ENCODE results near the gene ACAD11. TPM values are rescaled to one million over a fixed set of nuclear protein-coding genes. Genes with fewer than 3 reads are reported as not detected.

Gene ACAD11
- total and polyA plus RNA-seq, 9 of the 15 experiments (the other 6 are each of a cell fraction or from before 2014, with no cell fraction given) = 1.3 to 8.4 (median 4.0) TPM

- no peak overlapping the region for H3K9ac ChIP-seq (ENCODE audit: insufficient read depth in 1 of 2, low read depth in 2 of 2, low read length in 2 of 2)
- H4K20me1 ChIP-seq (replicated peaks; ENCODE audit: control insufficient read depth, insufficient read depth, low read length) = no peaks in the 10 kb centered on the region
- ATAC-seq (no peak), DNase-seq (ENCODE audit: extremely low read depth in 1 of 4, low spot score in 3 of 4) (no peak), FAIRE-seq (no peak)
- 19% methylated on average over 2 of the region's 2 CpGs for WGBS (ENCODE audit: insufficient coverage, low coverage, missing lambda C conversion rate)
- H3K79me2 ChIP-seq (ENCODE audit: control insufficient read depth, insufficient read depth, low read length) = no peaks in the 10 kb centered on the region
- no peak overlapping the region for H2AFZ ChIP-seq (ENCODE audit: low read depth, low read length)
- no peak overlapping the region for H3K27ac ChIP-seq (ENCODE audit: extremely low read depth, low read depth, low read length)
- H3K4me1 ChIP-seq (replicated peaks in 1 of 2; ENCODE audit: control insufficient read depth in 2 of 2, insufficient read depth in 2 of 2, low read length in 2 of 2) = no peaks in the 10 kb centered on the region; a peak in 1 of 5 replicates
- BruUV-seq (replicated peaks) = no TSS peak
- H3K4me3 ChIP-seq = no peak overlapping the region
- intact Hi-C loops (cut with micrococcal nuclease) = no loop called here
- H3K9me3 ChIP-seq (replicated peaks; ENCODE audit: control insufficient read depth, insufficient read depth, low read depth, low read length) = no peaks in the 10 kb centered on the region
- H3K4me2 ChIP-seq (ENCODE audit: insufficient read depth, low read length) = no peak overlapping the region
- CTCF ChIA-PET (ENCODE audit: low intra/inter-chr PET ratio) = no interaction called here
- H3K36me3 ChIP-seq (ENCODE audit: control insufficient read depth, insufficient read depth, low read length) = no peaks in the 10 kb centered on the region
- H3K27me3 ChIP-seq (ENCODE audit: control insufficient read depth in 2 of 2, insufficient read depth in 2 of 2, low read length in 2 of 2) = no peaks in the 10 kb centered on the region
- no peaks in the 10 kb centered on the region for H3K9me1 ChIP-seq (ENCODE audit: control insufficient read depth, insufficient read depth, low read length)
- in situ Hi-C loops (cut with MboI) = no loop called here
- POLR2A ChIA-PET = interaction anchor here (0.7 kb wide), 1 partner anchor 60 kb away, joined by 3 read pairs; no protein-coding TSS in a partner anchor
- TF ChIP-seq KDM5B (IDR thresholded peaks at IDR 0.05; ENCODE audit: insufficient replicate concordance, low read depth, low read length) (no peak), E2F3 (CRISPR knock-in tag; IDR thresholded peaks at IDR 0.05) (no peak), FOSL1 (tag; conservative IDR thresholded peaks at IDR 0.05) (no peak), MAX (CRISPR knock-in tag; IDR thresholded peaks at IDR 0.05) (no peak), ZNF384 (IDR thresholded peaks at IDR 0.05; ENCODE audit: low read depth, low read length) (no peak), ZNF318 (IDR thresholded peaks at IDR 0.05; ENCODE audit: borderline replicate concordance in 1 of 2, low read depth in 1 of 2) (no peak), ILF3 (IDR thresholded peaks at IDR 0.05; ENCODE audit: borderline replicate concordance) (no peak), ZFX (CRISPR knock-in tag; IDR thresholded peaks at IDR 0.05) (no peak), KLF13 (tag; IDR thresholded peaks at IDR 0.05; ENCODE audit: borderline replicate concordance, low read depth) (no peak), SRSF7 (optimal IDR thresholded peaks at IDR 0.05; ENCODE audit: low read depth, low read length) (no peak)
Measured at GRCh38 chr3:132564070-132564465, 95.5 kb downstream of the ACAD11 start.
